Heart left ventricle (tissue), 16 donors: ENCODE data around the gene KIRREL1. TPM values are rescaled to one million over a fixed set of nuclear protein-coding genes. Genes with fewer than 3 reads are reported as not detected.

Source experiments
- ATAC-seq, 4 donors: fragments of 200-7000 bp; cut with Tn5 transposase; one replicate each; pipeline ENCODE4 v1.9.1; 2020 to 2022; ENCODE audit warnings: moderate library complexity in 4 of 4, mild to moderate bottlenecking in 3 of 4, moderate number of reproducible peaks in 1 of 4
- DNase-seq, 5 donors: peaks; one replicate each; pipeline ENCODE4 v3.0.0-alpha.2; 2020
- H3K27ac ChIP-seq, 12 donors: fragments of 200-600 bp; sonication (generic) in 4 of 12; one replicate each; pipeline versions ENCODE4 v1.5.0 to v1.8.0; 2016 to 2022; ENCODE audit warnings: mild to moderate bottlenecking in 2 of 12
- H3K27me3 ChIP-seq, 9 donors: fragments of 200-600 bp; sonication (generic) in 2 of 9; one replicate each; pipeline versions ENCODE4 v1.5.1 to v1.8.0; 2016 to 2022; ENCODE audit warnings: mild to moderate bottlenecking in 3 of 9
- H3K36me3 ChIP-seq, 9 donors: fragments of 200-600 bp; sonication (generic) in 2 of 9; one replicate each; pipeline versions ENCODE4 v1.5.0 to v1.8.0; 2018 to 2022; ENCODE audit warnings: mild to moderate bottlenecking in 2 of 9
- H3K4me1 ChIP-seq, 12 donors: fragments of 200-600 bp; sonication (generic) in 4 of 12; one replicate each; pipeline versions ENCODE4 v1.5.0 to v1.8.0; 2016 to 2022; ENCODE audit warnings: mild to moderate bottlenecking in 3 of 12
- H3K4me3 ChIP-seq, 12 donors: fragments of 200-600 bp; sonication (generic) in 4 of 12; one replicate each; pipeline versions ENCODE4 v1.5.0 to v1.8.0; 2017 to 2022; ENCODE audit warnings: mild to moderate bottlenecking in 9 of 12, moderate library complexity in 4 of 12
- H3K9me3 ChIP-seq, 12 donors: fragments of 200-600 bp; sonication (generic) in 4 of 12; one replicate each; pipeline versions ENCODE4 v1.5.0 to v1.8.0; 2016 to 2022; ENCODE audit warnings: mild to moderate bottlenecking in 1 of 12
- CTCF ChIP-seq, 12 donors: fragments of 200-600 bp; sonication (generic) in 4 of 12; IDR thresholded peaks; one replicate each; pipeline versions ENCODE4 v1.5.0 to v1.8.0; 2018 to 2022; ENCODE audit warnings: antibody characterized with exemption in 12 of 12, mild to moderate bottlenecking in 5 of 12
- POLR2A ChIP-seq, 2 donors: fragments of 450-650 bp; IDR thresholded peaks; one replicate each; pipeline ENCODE4 v1.6.1; 2017; ENCODE audit warnings: antibody characterized with exemption in 2 of 2, mild to moderate bottlenecking in 2 of 2, moderate library complexity in 2 of 2
- WGBS, 4 donors: extraction: QIAGEN DNeasy Blood & Tissue Kit in 2 of 4; methylation state at CpG; one replicate each; pipeline versions ENCODE4 v1.1.5 to v1.1.7; 2013 to 2018; 5-methylcytosine and 5-hydroxymethylcytosine counted together
- intact Hi-C, 10 donors: fragments of 100-400 bp; cut with DNase I; formaldehyde crosslinking; loops; one replicate each; pipeline versions ENCODE4 v1.11.1 to v1.14.2; 2022
- polyA plus RNA-seq, 2 donors: library from polyadenylated mRNA; stranded (reverse); fragments of 200-250 nt; gene quantifications; one replicate each; pipeline ENCODE4 v1.2.3, GENCODE V29; 2013
- total RNA-seq, 9 donors: library from RNA; depleted of rRNA in 2 of 9; stranded (reverse); fragments of >200 nt in 2 of 9; fragmentation: NEBNext Ultra II Directional in 3 of 9; extraction: Animal tissue kit (Norgen Biotek cat#: 25700) in 3 of 9; gene quantifications; one replicate each; pipeline versions ENCODE4 v1.1.0 to v1.2.4, GENCODE V29; 2016 to 2023
- donor health status: ischemic (EF 13 %, LVEDD 7.1; RV severe dilation, severe dysfunction).
- donor health status: healthy with polysubstance abuse.
- donor health status: DM: no; HTN: yes; CAD: no.
- donor health status: DM: no; HTN: no; CAD: no.
- donor health status: ischemic (EF 25% LVEDD 6.9; RV normal size, moderate dysfunction).
- donor health status: ischemic (EF 25% LVEDD 5.7; RV mildly dilated, moderate dysfunction).
- donor health status: healthy.
- donor health status: DM: yes; HTN: yes; CAD: no.
- donor health status: ischemic (EF 35%, LVEDD 5.7; RV mildly dilated, moderate dysfunction).
- donor health status: nonischemic (EF 11% LVEDD 7.7; RV severe dilation, severe dysfunction).
- donor health status: DM: yes; HTN: yes; CAD: no.
- donor health status: PGD.
- donor health status: ischemic (EF 29% LVEDD 5.4; RV normal size, mild dysfunction).
- donor health status: nonischemic (EF 23%, LVEDD 6.1; RV moderate dilation, normal function).

The KIRREL1 gene
- total and polyA plus RNA-seq, 11 donors, result 3.2 to 22.7 (median 8.2) TPM

DNA sequence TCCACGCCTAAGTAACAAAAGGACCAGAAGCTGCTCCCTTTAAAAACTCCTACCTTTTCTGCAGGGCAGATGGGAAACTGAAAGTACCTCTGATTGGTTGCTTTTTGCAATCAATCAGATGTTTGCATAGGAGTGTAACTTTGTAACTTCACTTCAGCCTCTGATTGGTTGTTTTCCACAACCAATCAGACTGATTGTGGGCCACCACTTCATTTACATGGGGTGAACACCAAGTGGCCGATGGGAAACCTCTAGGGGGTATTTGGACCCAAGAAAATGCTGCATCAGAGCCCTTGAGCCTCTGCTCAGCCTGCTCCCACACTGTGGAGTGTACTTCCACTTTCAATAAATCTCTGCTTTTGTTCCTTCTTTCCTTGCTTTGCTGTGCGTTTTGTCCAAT lies 154.4 kb downstream of the KIRREL1 start:
- TF ChIP-seq POLR2A (IDR thresholded peaks at IDR 0.05) (no peak), CTCF (IDR thresholded peaks at IDR 0.05) (no peak)
- H3K27me3 ChIP-seq, result no peaks in the 10 kb centered on the region
- 65 to 87% (median 76%) methylated on average over 3 of the region's 3 CpGs for WGBS, 4 donors
- intact Hi-C loops, result loop anchor here in 3 of 10 donors (2.0 to 10.0 kb wide), 4 partner anchors 33 to 864 kb away; partner anchors contain the start of genes CD1D (in 2 of the 3) and IFI16 (in 1 of the 3)
- H3K4me1 ChIP-seq, result peaks cover 0 to 59% (median 26%) of the 10 kb centered on the region in 12 donors
- H3K9me3 ChIP-seq, result no peaks in the 10 kb centered on the region
- ATAC-seq (no peak), DNase-seq (no peak)
- H3K36me3 ChIP-seq, result no peaks in the 10 kb centered on the region
- peak overlapping the region; percentile 54 to 94 (median 78) for H3K27ac ChIP-seq
- peak overlapping the region in 3 of 12 donors; percentile 2 to 24 (median 12) for H3K4me3 ChIP-seq

DNA sequence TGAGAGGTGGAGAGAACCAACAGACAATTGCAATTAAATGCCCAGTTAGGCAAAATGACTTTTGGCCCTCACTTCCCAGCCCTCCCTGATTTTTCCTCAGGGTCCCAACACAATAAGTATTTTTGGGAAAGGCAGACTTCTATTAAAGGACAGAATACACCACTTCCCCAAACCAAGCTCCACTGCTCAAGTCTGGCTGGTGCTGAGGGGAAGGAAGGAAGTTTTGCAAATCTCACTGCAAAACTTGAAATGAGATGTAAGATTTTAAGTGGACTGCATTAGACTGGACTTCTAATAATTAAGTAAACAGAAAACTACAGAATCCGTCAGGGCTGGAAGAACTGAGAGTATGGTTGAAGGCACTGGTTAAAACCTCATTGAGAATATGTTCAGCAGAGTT lies 155.0 kb downstream of the KIRREL1 start:
- Histone ChIP-seq H3K27me3 (no peaks in the 10 kb centered on the region), H3K4me1 (peaks cover 0 to 65% (median 26%) of the 10 kb centered on the region in 12 donors), H3K9me3 (no peaks in the 10 kb centered on the region), H3K36me3 (no peaks in the 10 kb centered on the region), H3K27ac (peak overlapping the region; percentile 54 to 94 (median 78)), H3K4me3 (peak overlapping the region in 1 of 12 donors; percentile 53)
- no peak for DNase-seq
- ATAC-seq, result no peak
- WGBS, 4 donors, result 61 to 78% (median 72%) methylated on average over 1 of the region's 1 CpG
- intact Hi-C loops, result loop anchor here in 3 of 10 donors (5.0 to 10.0 kb wide), 3 partner anchors 34 to 864 kb away; partner anchors contain the start of genes CD1D (in 1 of the 3) and IFI16 (in 1 of the 3)
- TF ChIP-seq POLR2A (IDR thresholded peaks at IDR 0.05) (no peak), CTCF (IDR thresholded peaks at IDR 0.05) (no peak)

- intact Hi-C loops, result loop anchor here in 3 of 10 donors (5.0 to 10.0 kb wide), 3 partner anchors 33 to 863 kb away; partner anchors contain the start of genes CD1D (in 1 of the 3) and IFI16 (in 1 of the 3)
- Histone ChIP-seq H3K27ac (peak overlapping the region; percentile 62 to 94 (median 80)), H3K27me3 (no peaks in the 10 kb centered on the region), H3K9me3 (no peaks in the 10 kb centered on the region), H3K36me3 (no peaks in the 10 kb centered on the region), H3K4me3 (peak overlapping the region; percentile 2 to 57 (median 46)), H3K4me1 (peaks cover 0 to 72% (median 26%) of the 10 kb centered on the region in 12 donors)
- 31 to 47% (median 40%) methylated on average over 8 of the region's 8 CpGs for WGBS, 4 donors
- ATAC-seq (no peak), DNase-seq (peak in 1 of 5 donors; percentile 37)
- TF ChIP-seq POLR2A (IDR thresholded peaks at IDR 0.05), result no peak
Measured at GRCh38 chr1:158149175-158149574, 155.7 kb downstream of the KIRREL1 start.

Other genes with a start within 250 kb of the KIRREL1 start
- not detected for gene FCRL2, start 216.5 kb upstream of the KIRREL1 start, total RNA-seq
- under 1 TPM in 1 of 2 donors, not detected in 1; 0.07 TPM for gene FCRL2, start 216.5 kb upstream of the KIRREL1 start, polyA plus RNA-seq
- gene FCRL1, start 173.5 kb upstream of the KIRREL1 start, total RNA-seq, result under 1 TPM in 1 of 9 donors, not detected in 8; 0.35 TPM
- gene FCRL1, start 173.5 kb upstream of the KIRREL1 start, polyA plus RNA-seq, result under 1 TPM in 1 of 2 donors, not detected in 1; 0.04 TPM
- 1 to 10 TPM in 1 of 9 donors, under 1 TPM in 5, not detected in 3; 0.14 to 1.4 (median 0.54) TPM for gene CD5L, start 151.8 kb upstream of the KIRREL1 start, total RNA-seq
- gene CD5L, start 151.8 kb upstream of the KIRREL1 start, polyA plus RNA-seq, result under 1 TPM; 0.04 to 0.99 TPM
- 1 to 10 TPM in 7 of 9 donors, under 1 TPM in 2; 0.38 to 5.3 (median 1.7) TPM for gene CD1D, start 187.2 kb downstream of the KIRREL1 start, total RNA-seq
- gene CD1D, start 187.2 kb downstream of the KIRREL1 start, polyA plus RNA-seq, result 1 to 10 TPM; 2.0 TPM